HepG2 (cell line): ENCODE measurements around the gene DPAGT1. TPM values are rescaled to one million over a fixed set of nuclear protein-coding genes. Genes with fewer than 3 reads are reported as not detected.
A peak's percentile ranks its signal among the peaks of the same experiment; 100 is the strongest.

ENCODE experiments used
- BATF2 ChIP-seq: sonication (generic); formaldehyde crosslinking; IDR thresholded peaks from 2 replicates; pipeline ENCODE4 v1.8.0; 2022; ENCODE audit warnings: mild to moderate bottlenecking, missing genetic modification reagents, moderate library complexity
- MAF1 ChIP-seq: sonication (generic); formaldehyde crosslinking; IDR thresholded peaks from 2 replicates; pipeline ENCODE4 v1.5.0; 2020; ENCODE audit warnings: missing genetic modification reagents, borderline replicate concordance
- MED1 ChIP-seq: sonication (generic); formaldehyde crosslinking; IDR thresholded peaks from 2 replicates; pipeline ENCODE4 v1.4.0; 2020; ENCODE audit warnings: missing genetic modification reagents
- MXD3 ChIP-seq: IDR thresholded peaks from 2 replicates; pipeline ENCODE4 v1.6.1; 2016; ENCODE audit warnings: mild to moderate bottlenecking, missing biosample characterization, missing genetic modification reagents
- MYPOP ChIP-seq: sonication (generic); formaldehyde crosslinking; IDR thresholded peaks from 2 replicates; pipeline ENCODE4 v1.8.1; 2023; ENCODE audit warnings: mild to moderate bottlenecking, moderate library complexity, missing genetic modification reagents
- NR0B2 ChIP-seq: sonication (generic); formaldehyde crosslinking; IDR thresholded peaks from 2 replicates; pipeline ENCODE4 v1.4.0; 2020; ENCODE audit warnings: mild to moderate bottlenecking, missing genetic modification reagents
- PHF20 ChIP-seq: sonication (generic); formaldehyde crosslinking; IDR thresholded peaks from 2 replicates; pipeline ENCODE4 v1.5.0; 2020; ENCODE audit warnings: mild to moderate bottlenecking, missing genetic modification reagents
- PITX1 ChIP-seq: sonication (generic); formaldehyde crosslinking; IDR thresholded peaks from 2 replicates; pipeline ENCODE4 v1.5.1; 2020; ENCODE audit warnings: mild to moderate bottlenecking, missing genetic modification reagents
- SUZ12 ChIP-seq: fragments of 150-350 bp; IDR thresholded peaks from 2 replicates; pipeline ENCODE4 v1.6.1; 2014; ENCODE audit warnings: low read depth, low read length
- ZBTB10 ChIP-seq: sonication (generic); formaldehyde crosslinking; IDR thresholded peaks from 2 replicates; pipeline ENCODE4 v1.4.0; 2020; ENCODE audit warnings: missing genetic modification reagents, borderline replicate concordance
- ZFP91 ChIP-seq: sonication (generic); formaldehyde crosslinking; IDR thresholded peaks from 2 replicates; pipeline ENCODE4 v1.9.0; 2022; ENCODE audit warnings: missing genetic modification reagents, mild to moderate bottlenecking, borderline replicate concordance
- ZMAT5 ChIP-seq: sonication (generic); formaldehyde crosslinking; IDR thresholded peaks from 2 replicates; pipeline ENCODE4 v1.5.0; 2020; ENCODE audit warnings: mild to moderate bottlenecking, low read depth, missing genetic modification reagents, borderline replicate concordance
- ZNF234 ChIP-seq: sonication (generic); formaldehyde crosslinking; conservative IDR thresholded peaks from 2 replicates; pipeline ENCODE4 v1.5.1; 2020; ENCODE audit warnings: mild to moderate bottlenecking, missing genetic modification reagents
- ZNF687 ChIP-seq: sonication (generic); formaldehyde crosslinking; IDR thresholded peaks from 2 replicates; pipeline ENCODE4 v1.5.1; 2020; ENCODE audit warnings: mild to moderate bottlenecking, missing genetic modification reagents, moderate library complexity
- polyA plus RNA-seq, 8 experiments: library from polyadenylated mRNA; depleted of rRNA in 3 of 8; stranded (reverse) in 7 of 8; unstranded in 1 of 8; fragments of >200 nt; fragmentation: Illumina TruSeq in 4 of 8; extraction: Trizol in 4 of 8; gene quantifications; 2 replicates each; pipeline versions ENCODE4 v1.2.1 to v1.2.3, GENCODE V29; 2011 to 2016; ENCODE audit warnings: low read depth in 4 of 8, missing spikeins in 1 of 8, mixed read lengths in 1 of 8; ENCODE audit not compliant: insufficient read depth in 1 of 8
- total RNA-seq, 5 experiments: library from RNA; depleted of rRNA; stranded (reverse); fragments of >200 nt; fragmentation: Illumina TruSeq; extraction: Trizol; gene quantifications; 2 replicates each; pipeline ENCODE4 v1.2.3, GENCODE V29; 2016; ENCODE audit warnings: low read depth in 1 of 5

The DPAGT1 gene
- total and polyA plus RNA-seq, 2 of the 13 experiments (the other 11 are each of a cell fraction or from before 2014, with no cell fraction given) = 37.6 to 70.7 TPM

- TF ChIP-seq NR0B2 (CRISPR knock-in tag) = peak; percentile 30; the same call in 1 of the 2 replicates
- no peak for TF ChIP-seq SUZ12
- TF ChIP-seq ZMAT5 (CRISPR knock-in tag) = no peak
- peak; percentile 100 for TF ChIP-seq ZFP91
- TF ChIP-seq MXD3 = peak; percentile 29; the same call in 1 of the 2 replicates
- TF ChIP-seq PHF20 (CRISPR knock-in tag) = peak; percentile 44; the same call in 1 of the 2 replicates
- no peak for TF ChIP-seq ZNF234 (CRISPR knock-in tag)
- TF ChIP-seq ZBTB10 = no peak; the same call in 1 of the 2 replicates
- peak; percentile 62; the same call in 1 of the 2 replicates for TF ChIP-seq ZNF687 (CRISPR knock-in tag)
- no peak for TF ChIP-seq MED1 (CRISPR knock-in tag)
- no peak for TF ChIP-seq BATF2 (CRISPR knock-in tag)
- no peak for TF ChIP-seq MYPOP (CRISPR knock-in tag)
- no peak for TF ChIP-seq PITX1
- TF ChIP-seq MAF1 = 0 out of 2 replicates have a peak, but pooled peaks have one; percentile 27
Measured at GRCh38 chr11:119106564-119107537, 5.2 kb upstream of the DPAGT1 start, which contains the start of gene C2CD2L (continued).
